Dendritic cell treated with granulocyte-macrophage colony-stimulating factor and Interleukin-4, amounts not matched to agents 40 ng/mL and 50 ng/mL, for 4 days (primary cell): ENCODE results near the gene BAG1.

Source experiments
- H3K27ac Mint-ChIP-seq: one replicate; pipeline ENCODE4 v1.8.0; 2022; ENCODE audit warnings: mild to moderate bottlenecking, mixed read lengths
- H3K27me3 Mint-ChIP-seq: one replicate; pipeline ENCODE4 v1.8.0; 2022; ENCODE audit warnings: mild to moderate bottlenecking, mixed read lengths
- H3K36me3 Mint-ChIP-seq: one replicate; pipeline ENCODE4 v1.8.0; 2022; ENCODE audit warnings: low read depth, mixed read lengths
- H3K4me1 Mint-ChIP-seq: one replicate; pipeline ENCODE4 v1.8.0; 2022; ENCODE audit warnings: low read depth, mixed read lengths
- H3K4me3 Mint-ChIP-seq: one replicate; pipeline ENCODE4 v1.8.0; 2022; ENCODE audit warnings: mild to moderate bottlenecking, moderate library complexity, mixed read lengths
- H3K9me3 Mint-ChIP-seq: one replicate; pipeline ENCODE4 v1.8.0; 2022; ENCODE audit warnings: mixed read lengths
- intact Hi-C: fragments of 100-400 bp; cut with micrococcal nuclease; formaldehyde crosslinking; loops from one replicate; pipeline ENCODE4 v1.15.0; 2022

The BAG1 gene

DNA sequence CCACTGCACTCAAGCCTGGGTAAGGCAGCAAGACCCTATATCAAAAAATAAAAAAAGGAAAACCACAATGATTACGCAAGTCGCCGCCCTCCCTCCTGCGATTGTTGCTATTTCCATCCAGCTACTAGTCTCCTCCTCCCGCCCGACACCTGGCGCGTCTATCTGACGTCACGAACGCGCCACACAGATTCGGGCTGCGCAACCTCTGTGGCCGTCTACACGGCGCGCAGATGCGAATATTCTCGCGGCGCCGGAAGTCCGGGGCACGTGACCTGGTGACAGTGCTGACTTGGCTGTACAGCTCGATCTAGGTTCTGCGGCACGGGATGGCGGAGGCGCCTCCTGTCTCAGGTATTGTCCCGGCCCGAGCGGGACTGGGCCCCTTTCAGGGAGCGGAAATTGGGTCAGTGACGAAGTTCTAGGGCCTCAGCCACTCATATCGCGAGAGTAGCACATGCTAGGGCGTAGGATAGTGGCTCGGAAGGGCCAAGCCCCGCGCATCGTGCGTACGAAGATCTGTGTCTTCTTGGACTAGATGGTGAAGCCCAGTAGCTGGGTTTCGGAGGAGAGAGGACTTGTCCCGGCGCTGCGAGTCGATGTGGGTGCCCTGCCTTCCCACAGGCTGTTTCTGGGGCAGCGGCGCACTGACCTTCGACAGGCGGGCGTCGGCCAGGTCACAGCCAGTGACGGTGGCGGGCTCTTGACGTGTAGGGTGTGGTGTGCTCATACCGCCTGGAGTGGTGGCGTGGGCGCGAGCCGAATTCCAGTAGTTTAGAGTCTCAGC lies 25.9 kb upstream of the BAG1 start, which contains the start of gene NFX1:
TSS of gene NFX1 (plus strand) at position 270 of the 784 bp plus-strand sequence. CDS start at position 327, 57 bp downstream.
- Mint-ChIP-seq H3K4me3 (peak within 1 kb of the TSS; percentile 96), H3K36me3 (peaks cover 58% of the 10 kb centered on the region), H3K9me3 (no peaks in the 10 kb centered on the region), H3K4me1 (peaks cover 32% of the 10 kb centered on the region), H3K27ac (peak within 1 kb of the TSS; percentile 100), H3K27me3 (no peaks in the 10 kb centered on the region)
- intact Hi-C loops: loop anchor here (10.0 kb wide), 1 partner anchor 184 kb away; the partner anchor contains the start of gene NOL6

DNA sequence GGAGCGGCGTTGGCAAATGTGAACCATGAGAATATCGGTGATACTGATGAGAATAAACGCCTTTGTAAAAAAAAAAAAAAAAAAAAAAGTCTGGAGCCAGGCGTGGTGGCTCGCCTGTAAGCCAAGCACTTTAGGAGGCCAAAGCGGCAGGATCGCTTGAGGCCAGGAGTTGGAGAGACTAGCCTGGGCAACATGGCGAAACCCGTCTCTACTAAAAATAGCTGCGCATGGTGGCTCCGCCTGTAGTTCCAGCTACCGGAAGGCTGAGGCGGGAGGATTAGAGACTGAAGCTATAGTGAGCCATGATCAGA lies 25.4 kb upstream of the BAG1 start:
- intact Hi-C loops: loop anchor here (10.0 kb wide), 1 partner anchor 185 kb away; the partner anchor contains the start of gene NOL6
- Mint-ChIP-seq H3K27me3 (no peaks in the 10 kb centered on the region), H3K36me3 (peaks cover 58% of the 10 kb centered on the region), H3K4me1 (peaks cover 29% of the 10 kb centered on the region), H3K9me3 (no peaks in the 10 kb centered on the region), H3K4me3 (peak overlapping the region; percentile 96), H3K27ac (peak overlapping the region; percentile 100)

DNA sequence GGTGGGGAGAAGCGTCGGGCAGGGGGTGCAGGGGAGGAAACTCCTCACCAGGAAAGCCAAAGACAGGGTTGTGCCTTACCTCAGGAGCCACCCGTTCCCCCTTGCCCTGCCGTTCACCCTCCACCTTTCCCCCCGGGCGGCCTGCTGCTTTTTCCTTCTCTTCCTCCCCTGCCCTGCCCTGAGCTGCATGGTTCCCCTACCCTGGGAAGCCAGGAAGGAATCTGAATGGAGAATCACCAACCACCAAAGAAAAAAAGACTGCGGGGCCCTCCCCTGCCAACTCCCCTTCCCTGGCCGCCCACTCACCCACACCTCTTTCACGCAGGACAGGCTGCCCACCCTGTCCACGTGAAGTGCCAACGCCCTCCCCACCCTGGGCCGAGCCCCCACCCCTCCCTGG lies 25.0 kb upstream of the BAG1 start:
- intact Hi-C loops: no loop called here
- Mint-ChIP-seq H3K36me3 (peaks cover 58% of the 10 kb centered on the region), H3K27ac (peak overlapping the region; percentile 100), H3K4me3 (peak overlapping the region; percentile 96), H3K9me3 (no peaks in the 10 kb centered on the region), H3K27me3 (no peaks in the 10 kb centered on the region), H3K4me1 (peaks cover 25% of the 10 kb centered on the region)

DNA sequence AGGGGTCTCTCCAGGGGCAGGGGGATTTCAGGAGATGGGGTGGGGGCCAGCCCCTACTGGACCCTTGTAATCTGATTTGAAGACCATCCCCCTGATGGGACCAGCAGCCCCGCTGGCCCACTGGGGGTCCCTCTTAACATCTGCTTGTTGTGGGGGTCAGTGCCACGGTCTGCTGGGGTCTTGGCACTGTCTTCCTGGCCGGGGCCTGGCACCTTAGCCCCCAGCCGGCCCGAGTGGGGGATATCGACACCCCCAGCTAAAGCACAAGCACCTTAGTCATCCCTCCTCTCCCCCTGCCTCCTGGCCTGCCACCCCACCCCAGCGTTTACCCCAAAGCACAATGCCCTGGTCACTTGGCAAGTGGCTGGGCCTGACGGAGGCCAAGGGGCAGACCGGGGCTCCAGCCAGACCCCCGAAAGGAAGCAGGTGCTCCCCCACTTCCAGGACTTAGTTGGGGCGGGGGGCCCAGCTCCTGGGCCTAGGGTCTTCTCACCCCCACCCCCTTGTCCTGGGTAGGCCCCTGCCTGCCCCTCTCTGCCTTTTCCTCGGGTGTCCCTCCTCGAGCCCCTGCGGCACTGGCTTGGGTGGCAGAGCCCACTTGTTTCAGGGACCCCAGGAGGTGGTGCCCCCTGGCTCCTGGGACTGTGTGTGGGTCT lies 24.4 kb upstream of the BAG1 start:
- H3K4me3 Mint-ChIP-seq: no peak overlapping the region
- H3K27me3 Mint-ChIP-seq: no peaks in the 10 kb centered on the region
- peaks cover 59% of the 10 kb centered on the region for H3K36me3 Mint-ChIP-seq
- peak overlapping the region; percentile 100 for H3K27ac Mint-ChIP-seq
- intact Hi-C loops: no loop called here
- no peaks in the 10 kb centered on the region for H3K9me3 Mint-ChIP-seq
- H3K4me1 Mint-ChIP-seq: peaks cover 22% of the 10 kb centered on the region

DNA sequence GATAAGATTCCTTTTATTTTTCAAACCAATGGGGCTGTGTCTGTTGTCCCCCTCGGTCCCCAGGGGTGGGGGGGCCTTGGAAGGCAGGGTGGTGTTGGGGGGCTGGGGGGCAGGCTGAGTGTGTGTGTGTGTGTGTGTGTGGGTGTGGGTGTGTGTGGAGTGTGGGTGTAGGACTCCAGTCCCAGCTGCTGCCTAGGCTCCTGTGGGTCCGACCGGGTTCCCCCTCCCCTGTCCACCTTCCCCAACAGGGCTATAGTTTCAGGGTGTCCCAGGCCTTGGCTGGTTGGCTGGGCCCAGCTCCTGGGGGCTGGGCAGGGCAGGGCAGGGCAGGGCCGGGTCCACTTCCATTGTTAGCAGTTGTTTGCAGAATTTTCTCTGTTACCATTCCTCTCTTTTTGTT lies 23.7 kb upstream of the BAG1 start:
- peak overlapping the region; percentile 100 for H3K27ac Mint-ChIP-seq
- peaks cover 23% of the 10 kb centered on the region for H3K4me1 Mint-ChIP-seq
- H3K4me3 Mint-ChIP-seq: no peak overlapping the region
- H3K9me3 Mint-ChIP-seq: no peaks in the 10 kb centered on the region
- H3K27me3 Mint-ChIP-seq: no peaks in the 10 kb centered on the region
- intact Hi-C loops: no loop called here
- peaks cover 61% of the 10 kb centered on the region for H3K36me3 Mint-ChIP-seq

DNA sequence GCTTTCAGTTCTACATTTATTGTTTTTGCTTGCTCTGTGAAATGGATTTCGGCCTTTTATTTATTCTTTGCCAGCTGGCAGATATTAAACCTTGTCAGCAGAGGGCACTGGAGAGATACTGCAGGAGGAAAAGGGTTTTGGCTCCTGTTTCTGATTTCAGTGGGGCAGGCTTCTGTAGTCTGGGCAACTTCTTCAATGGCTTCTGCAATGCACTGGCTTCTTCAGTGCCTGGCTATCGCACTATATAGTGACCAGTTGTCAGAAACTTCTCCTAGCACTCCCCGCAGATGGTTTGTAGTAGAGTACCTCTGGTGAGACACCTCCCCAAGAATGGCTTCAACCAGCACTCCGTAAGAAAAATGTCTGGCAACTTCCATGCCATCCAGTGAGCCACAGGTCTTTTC lies 22.6 kb upstream of the BAG1 start:
- intact Hi-C loops: loop anchor here (1.0 kb wide), 1 partner anchor 11 kb away; no protein-coding TSS in a partner anchor
- no peaks in the 10 kb centered on the region for H3K27me3 Mint-ChIP-seq
- peaks cover 61% of the 10 kb centered on the region for H3K36me3 Mint-ChIP-seq
- H3K4me3 Mint-ChIP-seq: no peak overlapping the region
- H3K4me1 Mint-ChIP-seq: peaks cover 22% of the 10 kb centered on the region
- H3K27ac Mint-ChIP-seq: peak overlapping the region; percentile 100
- H3K9me3 Mint-ChIP-seq: no peaks in the 10 kb centered on the region

DNA sequence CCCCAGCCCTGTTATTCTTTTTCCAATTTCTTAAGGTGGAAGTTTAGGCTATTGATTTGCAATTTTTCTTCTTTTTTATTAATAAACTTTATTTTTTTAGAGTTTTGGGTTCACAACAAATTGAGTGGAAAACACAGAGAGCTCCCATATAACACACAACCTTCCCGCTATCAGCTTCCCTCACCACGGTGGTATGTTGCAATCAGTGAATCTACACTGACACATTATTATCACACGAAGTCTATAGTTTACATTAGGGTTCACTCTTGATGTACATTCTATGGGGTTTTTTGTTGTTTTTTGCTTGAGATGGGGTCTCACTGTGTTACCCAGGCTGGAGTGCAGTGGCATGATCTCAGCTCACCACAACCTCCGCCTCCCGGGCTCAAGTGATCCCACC lies 21.0 kb upstream of the BAG1 start:
- H3K36me3 Mint-ChIP-seq: peaks cover 65% of the 10 kb centered on the region

DNA sequence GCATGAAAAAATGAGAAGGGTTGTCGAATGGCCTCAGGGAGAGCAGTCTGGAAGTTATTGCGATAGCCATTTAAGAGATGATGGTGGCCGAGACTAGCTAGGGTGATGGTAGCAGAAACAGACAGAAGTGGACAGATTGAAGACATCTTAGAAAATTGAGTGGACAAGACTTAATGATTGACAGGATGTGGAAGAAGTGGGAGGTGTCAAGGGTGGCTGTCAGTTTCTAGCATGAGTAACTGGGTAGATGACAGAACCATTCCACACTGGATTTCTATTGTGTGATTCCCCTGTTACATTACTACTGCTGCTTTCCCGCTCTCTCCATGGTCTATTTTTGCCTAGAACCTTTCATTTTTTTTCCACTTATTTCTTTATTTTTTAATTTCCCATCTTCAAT lies 13.0 kb upstream of the BAG1 start:
- Mint-ChIP-seq H3K27me3 (no peaks in the 10 kb centered on the region), H3K4me1 (peaks cover 6% of the 10 kb centered on the region), H3K27ac (no peak overlapping the region)

More for the DNA sequence above, 21.0 kb upstream of the BAG1 start:
- Mint-ChIP-seq H3K9me3 (no peaks in the 10 kb centered on the region), H3K4me1 (peaks cover 11% of the 10 kb centered on the region), H3K27me3 (no peaks in the 10 kb centered on the region), H3K27ac (peak overlapping the region; percentile 65), H3K4me3 (no peak overlapping the region)
- intact Hi-C loops: no loop called here

DNA sequence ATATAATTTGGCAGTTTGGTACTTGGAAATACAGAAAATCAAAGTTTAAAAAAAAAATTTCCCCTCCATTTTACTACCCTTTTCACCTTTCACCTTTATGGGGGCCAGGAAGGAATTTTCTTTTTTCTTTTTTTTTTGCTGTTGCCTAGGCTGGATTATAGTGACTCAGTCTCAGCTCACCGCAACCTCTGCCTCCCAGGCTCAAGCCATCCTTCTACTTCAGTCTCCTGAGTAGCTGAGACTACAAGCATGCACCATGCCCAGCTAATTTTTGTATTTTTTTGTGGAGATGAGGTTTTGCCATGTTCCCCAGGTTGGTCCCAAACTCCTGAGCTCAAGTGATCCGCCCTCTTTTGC lies 9.4 kb upstream of the BAG1 start:
- H3K36me3 Mint-ChIP-seq: peaks cover 96% of the 10 kb centered on the region
- no peaks in the 10 kb centered on the region for H3K27me3 Mint-ChIP-seq

More for the DNA sequence above, 13.0 kb upstream of the BAG1 start:
- intact Hi-C loops: no loop called here
- Mint-ChIP-seq H3K9me3 (no peaks in the 10 kb centered on the region), H3K36me3 (peaks cover 100% of the 10 kb centered on the region), H3K4me3 (no peak overlapping the region)

DNA sequence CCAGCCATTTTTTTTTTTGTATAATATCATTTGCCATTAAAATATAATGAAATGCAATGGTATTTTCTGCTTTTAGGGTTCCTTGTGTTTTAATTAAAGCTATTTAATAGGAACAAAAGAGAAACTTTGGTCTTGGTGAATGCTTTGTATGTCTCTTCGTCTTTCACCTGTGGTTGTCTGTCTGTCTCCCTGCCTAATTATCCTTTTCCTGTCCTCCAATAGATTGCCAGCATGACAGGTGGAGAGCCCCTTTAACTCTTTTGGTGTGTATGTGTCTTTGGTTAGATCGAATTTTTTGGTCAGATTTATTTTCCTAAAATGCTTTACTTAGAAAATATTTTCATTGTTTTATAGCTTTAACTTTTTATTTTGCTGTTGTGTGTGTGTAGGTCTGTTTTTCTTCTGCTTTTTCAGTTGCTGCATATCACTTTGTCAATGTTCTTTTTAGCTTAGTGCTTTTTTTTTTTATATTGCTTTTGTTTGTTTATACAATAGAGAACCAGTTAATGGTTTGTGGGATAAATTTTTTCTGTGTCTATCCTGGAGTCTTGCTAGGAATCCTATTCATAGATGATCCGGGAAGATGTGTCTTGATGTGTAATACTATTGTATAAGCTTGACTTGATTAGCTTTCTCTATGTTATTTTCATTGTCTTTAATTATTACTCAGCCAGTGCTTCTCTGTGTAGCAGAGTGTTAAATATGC lies 8.9 kb upstream of the BAG1 start:
- Mint-ChIP-seq H3K27me3 (no peaks in the 10 kb centered on the region), H3K27ac (no peak overlapping the region), H3K4me1 (no peaks in the 10 kb centered on the region), H3K36me3 (peaks cover 91% of the 10 kb centered on the region), H3K9me3 (no peaks in the 10 kb centered on the region), H3K4me3 (no peak overlapping the region)
- intact Hi-C loops: no loop called here

More for the DNA sequence above, 9.4 kb upstream of the BAG1 start:
- no peaks in the 10 kb centered on the region for H3K4me1 Mint-ChIP-seq
- no peaks in the 10 kb centered on the region for H3K9me3 Mint-ChIP-seq
- no peak overlapping the region for H3K4me3 Mint-ChIP-seq
- intact Hi-C loops: no loop called here
- H3K27ac Mint-ChIP-seq: no peak overlapping the region

DNA sequence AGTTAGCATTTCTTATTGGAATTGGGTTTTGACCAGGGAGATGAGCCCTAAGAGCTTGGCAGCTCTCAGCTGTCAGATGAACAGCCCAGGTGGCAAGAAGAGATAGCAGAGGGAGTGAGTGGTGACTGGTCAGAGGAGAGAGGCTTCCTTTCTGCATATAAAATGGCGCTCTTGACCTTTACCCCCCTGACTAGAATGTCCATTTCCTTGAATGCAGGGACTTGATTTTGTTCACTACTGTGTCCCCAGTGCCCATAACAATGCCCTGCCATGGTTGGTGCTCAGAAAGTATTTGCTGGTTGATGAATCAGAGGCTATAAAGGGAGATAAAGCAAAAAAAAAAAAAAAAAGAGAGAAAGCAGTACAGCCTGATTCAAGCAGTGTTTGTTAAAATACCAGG lies 7.6 kb upstream of the BAG1 start:
- peak overlapping the region; percentile 17 for H3K4me3 Mint-ChIP-seq
- H3K4me1 Mint-ChIP-seq: peaks cover 7% of the 10 kb centered on the region
- no peaks in the 10 kb centered on the region for H3K27me3 Mint-ChIP-seq
- peaks cover 89% of the 10 kb centered on the region for H3K36me3 Mint-ChIP-seq
- H3K9me3 Mint-ChIP-seq: no peaks in the 10 kb centered on the region
- peak overlapping the region; percentile 18 for H3K27ac Mint-ChIP-seq
- intact Hi-C loops: no loop called here

DNA sequence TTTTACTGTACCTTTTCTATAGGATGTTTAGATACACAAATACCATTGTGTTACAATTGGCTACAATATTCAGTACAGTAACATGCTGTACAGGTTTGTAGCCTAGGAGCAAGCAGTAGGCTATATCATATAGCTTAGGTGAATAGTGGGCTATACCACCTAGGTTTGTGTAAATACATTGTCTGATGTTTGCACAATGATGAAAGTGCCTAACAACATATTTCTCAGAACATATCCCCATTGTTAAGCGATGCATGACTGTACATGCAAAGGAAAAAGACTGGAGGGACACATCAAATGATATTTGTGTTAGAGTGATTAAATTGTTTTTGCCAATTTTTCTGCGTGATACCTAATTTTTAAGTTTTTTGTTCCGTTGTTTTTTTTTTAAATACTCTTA lies 5.6 kb upstream of the BAG1 start:
- no peaks in the 10 kb centered on the region for H3K27me3 Mint-ChIP-seq
- no peak overlapping the region for H3K27ac Mint-ChIP-seq
- H3K4me3 Mint-ChIP-seq: no peak overlapping the region
- peaks cover 89% of the 10 kb centered on the region for H3K36me3 Mint-ChIP-seq
- intact Hi-C loops: no loop called here
- H3K4me1 Mint-ChIP-seq: peaks cover 24% of the 10 kb centered on the region
- no peaks in the 10 kb centered on the region for H3K9me3 Mint-ChIP-seq

DNA sequence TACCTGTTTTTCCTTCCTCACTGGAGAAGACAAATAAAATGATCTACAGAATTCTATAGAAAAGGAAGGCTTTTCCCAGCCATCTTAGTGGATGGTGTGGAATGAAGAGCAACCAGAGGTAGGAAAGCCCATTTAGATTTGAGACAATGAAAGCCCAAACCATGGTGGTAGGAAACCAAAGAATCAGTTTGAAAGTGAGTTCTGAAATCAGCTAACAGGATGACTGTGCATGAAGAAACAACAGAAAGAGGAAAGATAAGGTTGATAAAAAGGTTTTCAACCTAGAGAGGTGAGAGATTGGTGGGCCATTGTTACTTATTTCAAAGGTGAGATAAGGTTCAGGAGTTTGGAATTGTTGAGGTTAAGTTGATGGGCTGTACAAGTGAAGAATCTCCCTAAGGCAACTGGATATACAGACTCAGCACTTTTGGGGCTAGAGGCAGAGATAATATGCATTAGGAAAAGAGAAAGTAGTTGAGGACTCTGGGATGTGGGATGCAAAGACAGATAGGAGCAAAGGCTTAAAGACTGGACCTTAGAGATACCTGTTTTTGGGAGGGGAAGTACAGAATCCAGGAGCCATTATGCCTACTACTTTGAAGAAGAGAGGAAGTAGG lies 2.8 kb upstream of the BAG1 start:
- intact Hi-C loops: no loop called here
- Mint-ChIP-seq H3K36me3 (peaks cover 86% of the 10 kb centered on the region), H3K9me3 (no peaks in the 10 kb centered on the region), H3K27ac (no peak overlapping the region), H3K4me1 (peaks cover 41% of the 10 kb centered on the region), H3K4me3 (no peak overlapping the region), H3K27me3 (no peaks in the 10 kb centered on the region)
